GM18508 (cell line): ENCODE data around the gene CPED1.
"Not testable (repeated sequence)": the region's sequence is repeated elsewhere in the genome, so short reads cannot be mapped to it uniquely, and the experiment has no call there.

ENCODE experiments used
- ATAC-seq: cut with Tn5 transposase; IDR thresholded peaks from one replicate; pipeline ENCODE4 v1.9.1; 2021; ENCODE audit warnings: moderate number of reproducible peaks; ENCODE audit not compliant: insufficient read depth, unreplicated experiment

CPED1 gene

GRCh38 chr7:121058975-121059374 lies 70.5 kb downstream of the CPED1 start:
- no peak for ATAC-seq

- ATAC-seq, result not testable (repeated sequence)
These were observed 71.5 kb downstream of the CPED1 start for GRCh38 chr7:121059979-121060509.

- ATAC-seq, result no peak
These were observed 73.4 kb downstream of the CPED1 start for GRCh38 chr7:121061677-121062582.

- no peak for ATAC-seq
These were observed 74.3 kb downstream of the CPED1 start for GRCh38 chr7:121062671-121063279.

- ATAC-seq, result not testable (repeated sequence)
These were observed 79.2 kb downstream of the CPED1 start for GRCh38 chr7:121067717-121068116.

GRCh38 chr7:121069346-121070100 lies 81.0 kb downstream of the CPED1 start:
- no peak for ATAC-seq

GRCh38 chr7:121071132-121071531 lies 82.6 kb downstream of the CPED1 start:
- no peak for ATAC-seq

GRCh38 chr7:121071662-121072061 lies 83.2 kb downstream of the CPED1 start:
- no peak for ATAC-seq

GRCh38 chr7:121072826-121073225 lies 84.3 kb downstream of the CPED1 start:
- ATAC-seq, result no peak

- ATAC-seq, result no peak
These were observed 85.1 kb downstream of the CPED1 start for GRCh38 chr7:121073463-121074099.

- ATAC-seq, result not testable (repeated sequence)
These were observed 86.9 kb downstream of the CPED1 start for GRCh38 chr7:121075424-121075841.

- ATAC-seq, result no peak
These were observed 87.4 kb downstream of the CPED1 start for GRCh38 chr7:121075952-121076349.

GRCh38 chr7:121076350-121077164 lies 88.0 kb downstream of the CPED1 start:
- no peak for ATAC-seq

GRCh38 chr7:121077165-121077630 lies 88.7 kb downstream of the CPED1 start:
- ATAC-seq, result no peak

- no peak for ATAC-seq
These were observed 90.3 kb downstream of the CPED1 start for GRCh38 chr7:121078701-121079227.

GRCh38 chr7:121079425-121080169 lies 91.1 kb downstream of the CPED1 start:
- no peak for ATAC-seq

- no peak for ATAC-seq
These were observed 91.9 kb downstream of the CPED1 start for GRCh38 chr7:121080257-121080912.

- ATAC-seq, result no peak
These were observed 92.4 kb downstream of the CPED1 start for GRCh38 chr7:121080913-121081326.
